GM13977 (cell line): ENCODE data around the gene SLC46A1.

Experiments used
- DNase-seq: peaks from one replicate; pipeline ENCODE4 v3.0.0; 2012; ENCODE audit warnings: low spot score
- CTCF ChIP-seq: IDR thresholded peaks from 2 replicates; pipeline ENCODE4 v1.5.1; 2012; ENCODE audit warnings: mild to moderate bottlenecking, control low read depth; ENCODE audit not compliant: insufficient read depth; ENCODE audit errors: extremely low read depth, missing control alignments
- in situ Hi-C: fragments of 300-500 bp; cut with MboI; formaldehyde crosslinking; loops from one replicate; pipeline ENCODE4 v1.12.0; 2022; ENCODE audit warnings: low sequenced_read_pairs, low pct_unique_long_range_greater_than_20kb, mixed read lengths, inconsistent platforms; ENCODE audit not compliant: unreplicated experiment

Gene SLC46A1

GRCh38 chr17:28398280-28398981 is 7.6 kb downstream of the SLC46A1 start:
- no peak for TF ChIP-seq CTCF
- in situ Hi-C loops: loop anchor here (25.0 kb wide), 1 partner anchor 139 kb away; no protein-coding TSS in a partner anchor
- no peak for DNase-seq

GRCh38 chr17:28397687-28398279 is 8.2 kb downstream of the SLC46A1 start:
- no peak for TF ChIP-seq CTCF
- DNase-seq: no peak
- in situ Hi-C loops: loop anchor here (25.0 kb wide), 1 partner anchor 140 kb away; no protein-coding TSS in a partner anchor

GRCh38 chr17:28397275-28397674 is 8.7 kb downstream of the SLC46A1 start:
- no peak for TF ChIP-seq CTCF
- DNase-seq: no peak
- in situ Hi-C loops: loop anchor here (25.0 kb wide), 1 partner anchor 140 kb away; no protein-coding TSS in a partner anchor

GRCh38 chr17:28396635-28397239 is 9.3 kb downstream of the SLC46A1 start:
- in situ Hi-C loops: loop anchor here (25.0 kb wide), 1 partner anchor 141 kb away; no protein-coding TSS in a partner anchor
- no peak for TF ChIP-seq CTCF
- DNase-seq: no peak

- no peak for TF ChIP-seq CTCF
- DNase-seq: no peak
- in situ Hi-C loops: loop anchor here (25.0 kb wide), 1 partner anchor 141 kb away; no protein-coding TSS in a partner anchor
Observed at GRCh38 chr17:28395968-28396367, 10.0 kb downstream of the SLC46A1 start.

- in situ Hi-C loops: loop anchor here (25.0 kb wide), 1 partner anchor 142 kb away; no protein-coding TSS in a partner anchor
- DNase-seq: no peak
- TF ChIP-seq CTCF: no peak
Observed at GRCh38 chr17:28395426-28395825, 10.6 kb downstream of the SLC46A1 start.
